Measurements from ENCODE around the gene SDHAF2.
"Not testable (repeated sequence)": the region's sequence is repeated elsewhere in the genome, so short reads cannot be mapped to it uniquely, and the experiment has no call there.

Gene SDHAF2

GRCh38 chr11:61429691-61430582, at the start of gene SDHAF2, which contains the start of gene CPSF7:
Gene SDHAF2 (plus strand): TSS chr11:61430124. CDS start chr11:61430147, 23 bp downstream.
Gene CPSF7 (minus strand): TSS chr11:61429975. CDS start chr11:61429235, 740 bp downstream.
- DNase-seq, result peak; percentile 98

GRCh38 chr11:61380884-61381283, 49.0 kb upstream of the SDHAF2 start:
- no peak for DNase-seq

GRCh38 chr11:61383859-61384258, 46.1 kb upstream of the SDHAF2 start:
- not testable (repeated sequence) for DNase-seq

DNA sequence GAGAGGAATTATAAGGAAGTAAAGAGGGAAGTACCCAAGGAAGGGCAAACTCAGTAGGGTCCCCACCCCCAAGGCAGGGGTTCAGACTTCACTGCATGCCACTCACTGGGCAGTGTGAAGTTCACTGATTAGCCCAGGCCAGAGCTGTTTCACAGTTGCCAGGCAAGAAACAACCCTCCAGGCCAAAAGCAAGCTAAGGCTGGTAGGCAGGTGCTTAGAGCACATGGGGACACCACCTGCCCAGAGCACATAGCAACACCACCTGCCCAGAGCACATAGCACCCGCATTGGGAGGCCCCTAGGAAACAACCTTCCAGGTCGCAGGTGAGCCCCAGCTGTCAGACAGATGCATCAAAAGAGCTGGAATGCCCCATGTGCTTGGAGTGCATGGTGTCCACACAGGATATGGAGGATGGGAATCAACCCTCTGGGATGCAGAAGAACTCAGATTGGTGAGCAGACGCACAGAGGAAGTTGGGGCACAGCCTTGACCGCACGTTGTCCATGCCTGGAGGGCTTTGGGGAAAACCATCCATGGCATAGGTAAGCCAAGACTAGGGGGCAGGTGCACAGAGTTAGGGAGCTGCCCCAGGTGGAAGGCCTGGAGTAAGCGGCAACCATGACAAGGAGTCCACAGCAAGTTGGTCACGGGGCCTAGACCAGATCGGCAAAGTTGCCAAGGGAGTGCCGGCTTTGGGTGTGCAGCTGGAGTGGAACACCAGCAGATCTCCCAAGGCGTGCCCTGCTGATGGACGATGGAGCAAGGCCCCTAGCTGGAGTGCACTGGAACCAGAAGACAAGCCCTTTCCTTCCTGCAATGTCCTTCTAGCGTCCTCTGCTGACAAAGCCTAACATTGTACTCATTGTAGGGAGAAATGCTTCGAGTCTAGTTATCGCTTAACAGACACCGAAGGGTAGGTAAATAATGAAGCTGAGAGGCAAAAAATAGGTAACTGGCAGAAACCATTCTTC, 45.4 kb upstream of the SDHAF2 start:
- DNase-seq, result no peak

DNA sequence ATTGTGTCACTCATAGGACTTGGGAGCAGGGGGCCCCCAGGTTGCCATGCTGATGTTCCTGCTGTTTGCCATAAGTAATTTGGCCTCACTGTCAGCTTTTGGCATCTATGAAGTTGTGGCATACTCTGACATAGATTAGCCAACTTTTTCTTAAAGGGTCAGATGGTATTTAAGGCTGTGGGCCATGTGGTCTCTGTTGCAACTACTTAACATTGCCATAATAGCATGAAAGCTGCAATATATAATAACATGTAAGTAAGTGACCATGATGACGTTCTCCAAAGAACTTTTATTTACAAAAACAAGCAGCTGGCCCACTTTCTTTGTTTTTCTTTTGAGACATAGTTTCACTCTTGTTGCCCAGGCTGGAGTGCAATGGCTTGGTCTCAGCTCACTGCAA, 39.8 kb upstream of the SDHAF2 start:
- DNase-seq, result no peak

- no peak for DNase-seq
Measured at GRCh38 chr11:61392981-61393595, 36.8 kb upstream of the SDHAF2 start.

DNA sequence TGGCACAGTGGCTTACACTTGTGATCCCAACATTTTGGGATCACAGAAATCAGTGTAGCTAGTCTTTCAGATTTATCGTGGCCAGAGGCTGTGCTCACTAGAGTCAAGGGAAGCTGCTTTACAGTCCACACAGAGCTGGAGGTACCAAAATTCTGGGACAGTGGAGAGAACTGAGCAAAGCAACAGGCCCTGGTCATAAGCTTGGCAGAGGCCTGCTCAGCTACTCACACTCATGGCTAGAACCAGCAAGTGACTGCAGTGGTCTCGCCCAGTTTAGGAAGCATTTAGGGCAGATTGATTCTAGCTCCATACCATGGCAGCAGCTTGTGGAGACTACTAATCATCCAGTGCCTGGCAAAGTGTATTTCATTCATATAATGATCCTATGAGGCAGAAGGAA, 28.8 kb upstream of the SDHAF2 start:
- DNase-seq, result no peak

DNA sequence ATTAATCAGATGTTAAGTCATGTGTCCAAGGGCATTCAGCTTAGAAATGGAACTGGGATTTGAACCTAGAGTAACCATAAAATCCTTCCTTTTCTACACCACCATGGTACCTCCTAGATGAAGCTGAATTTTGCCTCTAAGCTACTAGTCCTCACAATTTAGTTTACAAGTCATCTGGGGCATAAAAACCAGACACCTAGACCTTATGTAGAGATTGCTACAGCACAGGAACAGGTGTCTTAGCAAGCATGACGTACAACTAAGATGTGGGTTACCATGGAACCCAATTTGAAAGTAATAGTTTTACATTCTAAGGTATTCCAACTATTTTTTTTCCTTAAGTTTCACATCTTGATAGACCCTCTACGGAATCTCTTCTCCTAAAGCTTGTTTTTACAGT, 28.4 kb upstream of the SDHAF2 start:
- DNase-seq, result no peak

- no peak for DNase-seq
Measured at GRCh38 chr11:61403658-61404057, 26.3 kb upstream of the SDHAF2 start.

DNA sequence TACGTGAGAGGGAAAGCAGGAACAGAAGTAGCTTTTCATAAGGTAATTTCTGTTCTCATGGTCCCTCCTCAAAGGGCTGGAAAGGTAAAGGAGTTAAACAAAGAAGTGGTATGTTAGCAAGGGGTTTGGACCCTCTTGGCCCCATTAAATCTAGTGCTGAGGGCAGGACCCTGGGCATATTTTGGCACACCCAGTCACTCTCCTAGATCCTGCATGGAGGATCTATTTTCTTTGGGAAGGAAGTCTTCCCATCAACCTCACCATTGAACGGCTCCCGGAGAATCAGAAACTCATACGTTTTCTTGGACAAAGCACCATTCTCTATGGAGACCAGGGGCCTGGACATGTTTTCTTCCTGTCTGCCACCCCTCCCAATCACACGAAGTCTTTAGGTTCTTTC, 25.8 kb upstream of the SDHAF2 start:
- no peak for DNase-seq

GRCh38 chr11:61404641-61405040, 25.3 kb upstream of the SDHAF2 start:
- DNase-seq, result no peak

- no peak for DNase-seq
Measured at GRCh38 chr11:61406067-61406466, 23.9 kb upstream of the SDHAF2 start.

GRCh38 chr11:61406991-61407728, 22.8 kb upstream of the SDHAF2 start:
- DNase-seq, result no peak

DNA sequence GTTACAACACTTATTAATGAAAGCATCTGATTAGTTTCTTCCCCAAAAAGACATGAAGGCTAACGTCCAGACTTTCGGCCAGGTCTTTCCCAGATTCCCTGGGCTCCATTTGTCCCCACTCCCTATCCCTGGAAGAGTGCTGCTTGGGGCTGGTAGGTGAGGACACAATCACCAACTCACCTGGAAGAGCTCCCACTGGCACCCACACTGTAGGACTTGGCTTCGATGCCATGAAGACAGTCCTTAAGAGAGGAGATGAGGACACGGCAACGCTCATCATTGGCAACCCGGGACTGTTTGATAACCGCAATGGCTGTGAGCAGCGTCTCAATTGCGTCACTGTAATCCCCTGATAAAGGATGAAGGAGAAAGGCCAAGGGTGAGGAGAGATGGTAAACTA, 18.3 kb upstream of the SDHAF2 start:
- no peak for DNase-seq

DNA sequence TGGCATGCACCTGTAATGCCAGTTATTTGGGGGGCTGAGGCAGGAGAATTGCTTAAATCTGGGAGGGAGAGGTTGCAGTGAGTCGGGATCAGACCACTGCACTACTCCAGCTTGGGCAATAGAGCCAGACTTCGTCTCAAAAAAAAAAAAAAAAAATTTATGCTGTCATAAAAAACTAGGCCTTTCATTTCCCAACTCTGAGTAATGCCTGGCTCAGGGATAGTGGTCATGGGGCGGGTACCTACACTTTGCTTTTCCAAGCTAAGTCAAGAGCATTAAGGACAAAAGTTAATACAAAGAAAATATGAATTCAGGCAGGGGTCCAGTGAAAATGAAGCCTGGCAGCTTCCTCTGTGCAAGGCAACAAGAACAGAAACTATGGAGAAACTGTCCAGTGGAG, 16.4 kb upstream of the SDHAF2 start:
- DNase-seq, result no peak

DNA sequence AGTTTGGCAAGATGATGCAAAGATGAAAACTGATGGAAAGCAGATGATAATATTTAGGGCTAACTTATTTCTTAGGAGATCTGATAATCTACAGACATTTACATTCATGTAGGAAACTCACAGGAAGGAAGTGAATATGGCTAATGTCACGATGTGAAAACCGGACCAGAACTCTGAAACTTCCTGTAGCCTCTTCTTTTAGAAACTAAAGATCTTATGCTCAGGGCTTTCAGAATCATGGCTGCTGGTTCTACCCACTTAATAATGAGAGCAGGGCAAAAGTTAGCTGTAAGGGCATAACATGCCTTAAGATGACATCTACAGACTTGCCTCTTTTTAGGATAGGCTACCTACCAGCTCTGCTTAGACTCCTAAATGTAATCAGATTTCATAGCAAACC, 15.4 kb upstream of the SDHAF2 start:
- DNase-seq, result no peak

DNA sequence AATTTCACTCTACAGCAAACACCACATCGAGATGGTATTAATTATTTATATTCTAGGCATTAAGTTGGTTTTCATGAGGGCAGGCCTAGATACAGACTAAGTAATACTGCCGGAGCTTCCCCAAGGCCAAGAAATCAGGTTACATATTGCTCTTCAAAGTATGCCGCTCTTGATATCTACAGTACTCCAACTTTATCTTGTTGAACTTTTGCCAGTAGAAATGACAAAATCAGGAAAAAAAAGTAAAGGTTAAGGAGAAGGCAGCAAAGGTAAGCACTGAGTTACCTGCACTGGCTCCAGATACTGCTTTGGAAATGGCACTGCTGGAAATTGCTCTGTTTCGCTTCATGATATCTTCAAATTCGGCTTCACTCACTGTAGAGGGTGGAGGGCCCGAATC, 14.5 kb upstream of the SDHAF2 start:
- no peak for DNase-seq

- DNase-seq, result no peak
Measured at GRCh38 chr11:61416941-61417340, 13.0 kb upstream of the SDHAF2 start.

DNA sequence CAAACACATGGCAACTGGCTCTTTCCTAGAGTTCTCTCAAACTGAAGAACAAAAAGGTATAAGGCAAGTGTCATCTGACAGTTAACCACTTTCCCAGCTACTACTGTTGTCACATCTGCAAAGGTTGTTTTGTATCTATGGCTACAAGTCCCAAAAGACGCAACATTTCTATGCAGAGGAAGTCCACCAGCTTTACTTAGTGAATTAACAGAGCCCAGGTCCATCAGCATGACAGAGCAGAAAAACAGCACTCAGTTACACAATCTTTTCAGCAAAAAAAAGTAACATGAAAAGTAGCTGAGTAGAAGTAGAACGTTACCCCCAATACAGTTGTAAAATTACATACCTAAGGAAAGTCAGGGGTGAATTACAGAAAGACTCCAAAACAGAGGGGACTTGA, 12.3 kb upstream of the SDHAF2 start:
- DNase-seq, result no peak

- no peak for DNase-seq
Measured at GRCh38 chr11:61418136-61418535, 11.8 kb upstream of the SDHAF2 start.

DNA sequence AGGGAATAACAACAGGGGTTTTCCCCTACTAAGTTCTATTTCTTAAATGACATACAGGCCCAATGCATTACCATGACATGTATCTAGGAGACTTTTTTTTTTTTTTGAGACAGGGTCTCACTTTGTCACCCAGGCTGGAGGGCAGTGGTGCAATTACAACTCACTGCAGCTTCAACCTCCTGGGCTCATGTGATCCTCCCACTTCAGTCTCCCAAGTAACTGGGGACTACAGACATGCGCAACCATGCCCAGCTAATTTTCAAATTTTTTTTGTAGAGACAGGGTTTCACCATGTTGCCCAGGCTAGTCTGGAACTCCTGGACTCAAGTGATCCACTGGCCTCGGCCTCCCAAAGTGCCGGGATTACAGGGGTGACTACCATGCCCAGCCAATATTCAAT, 7.7 kb upstream of the SDHAF2 start:
- no peak for DNase-seq

GRCh38 chr11:61425367-61426131, 4.4 kb upstream of the SDHAF2 start:
- DNase-seq, result no peak

All from NCI-H2171 (cell line).